ENCODE measurements around the gene ESF1.

ESF1 gene

GRCh38 chr20:13736436-13737191 lies 48.1 kb downstream of the ESF1 start:
- no peak for DNase-seq

GRCh38 chr20:13735826-13736225 lies 48.9 kb downstream of the ESF1 start:
- no peak for DNase-seq

- DNase-seq = no peak
These were observed 61.7 kb downstream of the ESF1 start for GRCh38 chr20:13723011-13723410.

GRCh38 chr20:13718171-13718570 lies 66.5 kb downstream of the ESF1 start:
- no peak for DNase-seq

- no peak for DNase-seq
These were observed 67.1 kb downstream of the ESF1 start for GRCh38 chr20:13717631-13718044.

GRCh38 chr20:13715171-13715570 lies 69.5 kb downstream of the ESF1 start:
- DNase-seq = no peak

GRCh38 chr20:13708234-13708633 lies 76.5 kb downstream of the ESF1 start:
- no peak for DNase-seq

- DNase-seq = no peak
These were observed 81.5 kb downstream of the ESF1 start for GRCh38 chr20:13703265-13703664.

- DNase-seq = no peak
These were observed 83.2 kb downstream of the ESF1 start for GRCh38 chr20:13701486-13701885.

- no peak for DNase-seq
These were observed 84.0 kb downstream of the ESF1 start for GRCh38 chr20:13700761-13701160.

- DNase-seq = no peak
These were observed 90.1 kb downstream of the ESF1 start for GRCh38 chr20:13694420-13695150.

- DNase-seq = no peak
These were observed 91.7 kb downstream of the ESF1 start for GRCh38 chr20:13692802-13693736.

GRCh38 chr20:13690943-13691342 lies 93.8 kb downstream of the ESF1 start:
- no peak for DNase-seq

- no peak for DNase-seq
These were observed 96.9 kb downstream of the ESF1 start for GRCh38 chr20:13687815-13688214.

GRCh38 chr20:13685623-13686022 lies 99.1 kb downstream of the ESF1 start:
- no peak for DNase-seq

GRCh38 chr20:13684566-13685222 lies 100.0 kb downstream of the ESF1 start:
- no peak for DNase-seq

- DNase-seq = no peak
These were observed 100.9 kb downstream of the ESF1 start for GRCh38 chr20:13683833-13684232.

- no peak for DNase-seq
These were observed 103.2 kb downstream of the ESF1 start for GRCh38 chr20:13681248-13682125.

GRCh38 chr20:13678944-13679343 lies 105.8 kb downstream of the ESF1 start:
- DNase-seq = no peak

GRCh38 chr20:13677241-13677640 lies 107.5 kb downstream of the ESF1 start:
- DNase-seq = no peak

GRCh38 chr20:13676682-13677081 lies 108.0 kb downstream of the ESF1 start:
- DNase-seq = no peak

- DNase-seq = no peak
These were observed 112.0 kb downstream of the ESF1 start for GRCh38 chr20:13672690-13673089.

Measured in NCI-H1694 (cell line).